Right lung (tissue), 5 donors: ENCODE data around the gene ZRSR2. TPM values are rescaled to one million over a fixed set of nuclear protein-coding genes. Genes with fewer than 3 reads are reported as not detected.
"Not testable (repeated sequence)": the region's sequence is repeated elsewhere in the genome, so short reads cannot be mapped to it uniquely, and the experiment has no call there.

Experiments used
- DNase-seq, 2 donors: peaks; one replicate each; pipeline ENCODE4 v3.0.0-alpha.2; 2013
- polyA plus RNA-seq, 5 donors: library from polyadenylated mRNA; unstranded; fragments of 120-200 nt; gene quantifications; one replicate each; pipeline versions ENCODE4 v1.2.1 to v1.2.3, GENCODE V29; 2013; ENCODE audit warnings: inconsistent platforms in 1 of 5, low replicate concordance in 1 of 5; ENCODE audit not compliant: insufficient read length in 5 of 5, insufficient read depth in 1 of 5

ZRSR2 gene
- polyA plus RNA-seq, 5 donors, result 19.1 to 25.7 (median 24.5) TPM

DNA sequence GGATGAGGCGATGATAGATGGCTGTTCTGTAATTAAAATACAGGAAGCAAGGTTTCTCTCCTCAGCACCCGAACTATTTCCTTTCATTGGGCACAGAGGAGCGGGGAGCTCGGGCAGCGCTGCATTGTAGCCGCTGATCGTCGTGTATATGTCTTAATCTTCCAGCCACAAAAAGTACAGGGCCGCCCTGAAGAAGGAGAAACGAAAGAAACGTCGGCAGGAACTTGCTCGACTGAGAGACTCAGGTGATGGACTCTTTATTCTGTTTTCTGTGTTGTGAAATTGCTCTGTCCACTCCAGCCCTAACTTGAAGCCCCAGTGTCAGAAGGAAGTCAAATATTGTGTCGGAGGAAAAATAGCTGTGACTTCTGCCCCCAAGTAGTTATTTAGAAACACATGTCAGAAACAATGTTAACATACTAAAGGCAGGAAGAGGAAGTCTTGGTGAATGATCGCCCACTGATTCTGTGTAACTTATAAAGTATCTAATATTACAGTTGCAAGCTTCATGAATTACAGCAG, 546 bp downstream of the ZRSR2 start:
- peak in 1 of 2 donors; percentile 31 for DNase-seq

GRCh38 chrX:15797707-15798106, 7.4 kb downstream of the ZRSR2 start:
- DNase-seq, result no peak

DNA sequence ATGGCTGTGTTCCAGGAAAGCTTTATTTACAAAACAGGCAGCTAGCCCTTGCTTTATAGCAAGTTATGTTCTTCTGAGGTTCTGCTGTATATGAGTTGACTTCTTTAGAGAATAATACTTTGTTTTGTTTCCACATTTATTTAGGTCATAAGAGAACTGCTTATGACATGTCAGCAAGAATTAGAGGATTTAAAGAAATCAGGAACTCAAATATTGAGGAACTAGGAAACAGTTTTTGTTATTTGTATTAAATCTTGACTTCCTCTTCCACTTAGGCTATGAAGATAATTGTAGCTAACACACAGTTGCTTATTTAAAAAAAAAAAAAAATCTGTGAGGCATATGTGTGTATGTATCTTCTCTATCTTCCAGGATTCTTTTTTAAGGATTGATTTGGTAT, 14.3 kb downstream of the ZRSR2 start:
- no peak for DNase-seq

DNA sequence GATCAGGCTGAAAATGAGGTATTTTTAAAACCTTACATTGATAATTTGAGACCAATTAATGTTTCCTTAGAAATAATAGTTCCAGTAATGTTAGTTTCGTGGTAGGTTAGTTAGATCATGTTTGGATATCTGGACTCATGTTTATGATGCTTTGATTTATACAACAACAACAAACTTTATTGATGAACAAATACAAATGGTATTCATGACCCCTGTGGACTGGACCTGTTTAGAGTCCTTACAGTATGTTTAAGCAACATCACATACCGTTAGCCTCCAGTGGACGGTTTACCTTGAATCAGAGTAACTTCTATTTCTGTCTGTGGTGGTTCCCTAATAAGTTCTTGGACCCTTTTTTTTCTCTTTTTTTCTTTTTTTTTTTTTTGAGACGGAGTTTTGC, 18.0 kb downstream of the ZRSR2 start:
- no peak for DNase-seq

DNA sequence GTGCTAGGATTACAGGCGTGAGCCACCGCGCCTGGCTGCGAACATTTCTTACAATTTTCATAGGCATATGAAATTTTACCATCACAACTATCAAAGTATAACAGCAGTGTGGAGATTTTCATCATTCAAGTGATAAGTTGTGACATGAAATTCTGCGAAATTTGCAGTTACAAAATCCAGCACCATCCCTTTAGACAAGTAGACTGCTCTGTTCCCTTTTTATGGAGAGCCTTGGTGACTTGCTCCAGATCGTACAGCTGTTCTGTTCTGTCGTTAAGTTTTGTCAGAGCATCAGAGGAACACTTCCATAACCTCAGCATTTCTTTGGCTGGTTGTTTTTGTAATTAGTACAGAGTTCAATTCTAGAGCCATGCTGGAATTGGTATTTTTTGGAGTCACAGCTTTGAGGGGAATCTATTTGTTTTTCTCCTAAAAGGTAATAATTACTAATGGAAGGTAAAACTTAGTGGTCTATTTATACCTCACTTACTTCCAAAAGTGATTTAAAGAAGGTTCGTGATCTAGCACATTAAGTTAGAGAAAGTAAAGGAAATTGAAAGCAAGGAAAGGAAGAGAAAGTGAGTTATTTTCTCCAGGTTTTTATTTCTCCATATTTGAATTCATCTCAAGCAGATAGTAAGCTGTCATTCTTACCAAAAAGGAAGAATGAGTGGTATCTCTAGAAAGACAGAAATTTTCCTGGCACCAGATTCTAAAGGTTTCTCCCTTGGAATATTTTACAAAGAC, 22.1 kb downstream of the ZRSR2 start:
- DNase-seq, result no peak

- DNase-seq, result peak in 1 of 2 donors; percentile 39
Observed at GRCh38 chrX:15813416-15813815, 23.1 kb downstream of the ZRSR2 start.

DNA sequence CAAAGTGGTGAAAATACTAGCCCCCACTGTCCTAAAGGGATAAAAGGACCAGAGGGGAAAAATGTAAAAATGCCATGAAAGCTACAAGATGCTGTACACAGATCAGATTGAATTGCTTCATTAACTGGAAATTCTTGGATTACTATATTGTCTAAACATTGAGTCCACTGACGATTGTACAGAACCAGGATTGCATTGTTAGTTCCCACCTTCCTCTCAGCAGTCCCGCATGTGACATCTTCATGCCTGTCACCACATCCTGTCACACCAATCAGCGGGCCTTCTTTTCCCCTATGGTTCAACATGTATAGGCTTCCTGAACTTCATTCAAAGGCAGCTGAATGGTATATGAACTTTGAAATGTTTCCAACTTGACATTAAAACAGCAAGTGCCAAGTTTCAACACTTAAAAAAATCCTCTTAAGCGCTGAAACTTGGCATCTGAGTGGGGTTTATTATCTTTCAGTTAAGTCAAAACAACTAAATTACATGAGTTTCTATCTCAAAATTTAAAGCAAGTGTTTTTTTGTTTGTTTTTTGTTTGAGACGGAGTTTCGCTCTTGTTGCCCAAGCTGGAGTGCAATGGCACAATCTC, 24.6 kb downstream of the ZRSR2 start:
- DNase-seq, result no peak

DNA sequence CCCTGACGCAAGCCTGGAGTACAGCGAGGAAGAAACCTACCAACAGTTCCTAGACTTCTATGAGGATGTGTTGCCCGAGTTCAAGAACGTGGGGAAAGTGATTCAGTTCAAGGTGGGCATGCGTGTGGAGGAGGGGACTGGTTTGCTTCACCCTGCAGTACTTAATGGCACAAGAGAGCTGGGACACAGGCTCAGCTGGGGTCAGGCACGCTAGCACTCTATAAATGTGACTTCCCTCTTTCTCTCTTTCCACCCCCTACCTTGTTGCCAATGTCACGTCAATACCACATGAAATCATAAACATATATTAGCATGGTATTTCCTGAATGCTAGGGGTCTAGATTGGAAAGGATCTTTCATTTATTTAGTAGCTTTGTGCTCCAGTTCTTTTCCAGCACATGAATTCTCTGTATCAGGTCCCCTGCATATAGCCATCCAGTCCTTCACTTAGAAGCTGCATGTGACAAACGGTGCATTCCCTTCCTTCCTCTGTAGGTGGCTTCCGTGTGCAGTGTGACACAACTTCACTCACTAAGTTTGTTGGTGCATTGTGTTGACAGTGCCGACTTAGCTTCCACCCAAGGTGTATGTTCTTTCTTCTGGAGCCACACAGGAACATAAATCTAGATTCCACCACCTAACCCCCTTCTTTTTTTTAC, 25.6 kb downstream of the ZRSR2 start:
- DNase-seq, result no peak

DNA sequence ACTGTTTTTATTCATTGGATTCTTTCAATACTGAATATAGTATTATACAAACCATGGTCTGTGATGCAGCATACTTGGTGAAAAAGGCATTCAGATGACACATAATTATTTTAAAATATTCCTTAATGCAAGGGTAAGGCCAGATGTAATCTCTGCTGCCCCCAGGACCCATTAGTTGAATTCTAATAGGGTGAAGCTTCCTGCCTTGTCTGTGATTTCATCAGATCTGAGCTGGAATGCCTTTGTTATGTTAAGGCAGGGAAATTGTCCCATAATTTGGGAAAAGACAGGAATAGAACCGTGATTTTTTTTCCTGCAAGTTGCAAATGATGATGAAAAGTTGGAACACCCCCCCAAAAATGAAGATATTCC, 26.1 kb downstream of the ZRSR2 start:
- DNase-seq, result no peak

DNA sequence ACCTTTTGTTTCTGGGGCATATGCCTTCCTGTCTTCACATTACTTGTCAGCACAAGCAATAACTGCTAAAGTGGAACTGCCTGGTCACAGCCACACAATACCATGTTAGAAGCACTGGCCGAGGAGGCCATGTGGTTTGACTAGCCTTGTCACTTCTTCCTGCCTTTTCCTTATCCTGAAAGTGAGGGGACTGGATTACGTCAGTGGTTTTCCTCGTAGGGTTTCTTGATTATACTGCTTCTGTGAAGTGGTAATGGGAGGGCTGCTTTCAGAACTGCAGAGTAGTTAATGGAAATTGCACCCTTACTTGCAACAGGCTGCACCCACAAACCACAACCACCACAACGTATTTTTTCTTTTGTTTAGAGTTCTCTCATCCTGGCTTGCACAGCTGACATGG, 26.6 kb downstream of the ZRSR2 start:
- DNase-seq, result no peak

- DNase-seq, result no peak
Observed at GRCh38 chrX:15820106-15821073, 30.1 kb downstream of the ZRSR2 start.

- no peak for DNase-seq
Observed at GRCh38 chrX:15822922-15823321, 32.6 kb downstream of the ZRSR2 start.

GRCh38 chrX:15825936-15826335, 35.7 kb downstream of the ZRSR2 start:
- no peak for DNase-seq

DNA sequence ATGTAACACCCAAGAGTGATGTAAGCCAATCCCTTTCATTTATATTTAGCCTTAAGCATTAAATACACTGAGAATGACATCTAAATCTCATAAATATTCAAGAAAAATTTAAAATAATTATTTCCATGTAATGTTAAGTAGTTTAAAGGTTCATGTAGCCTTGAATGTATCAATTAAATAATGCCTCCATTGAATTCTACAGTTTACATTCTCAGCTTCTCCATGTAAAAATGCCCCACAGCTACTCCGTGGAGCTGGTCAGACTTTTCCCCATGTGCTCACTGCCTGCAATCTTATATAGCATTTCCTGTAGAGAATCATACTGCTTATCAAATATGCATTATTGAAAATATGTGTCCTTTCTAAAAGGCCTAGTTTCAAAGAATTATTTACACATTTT, 38.9 kb downstream of the ZRSR2 start:
- DNase-seq, result no peak

DNA sequence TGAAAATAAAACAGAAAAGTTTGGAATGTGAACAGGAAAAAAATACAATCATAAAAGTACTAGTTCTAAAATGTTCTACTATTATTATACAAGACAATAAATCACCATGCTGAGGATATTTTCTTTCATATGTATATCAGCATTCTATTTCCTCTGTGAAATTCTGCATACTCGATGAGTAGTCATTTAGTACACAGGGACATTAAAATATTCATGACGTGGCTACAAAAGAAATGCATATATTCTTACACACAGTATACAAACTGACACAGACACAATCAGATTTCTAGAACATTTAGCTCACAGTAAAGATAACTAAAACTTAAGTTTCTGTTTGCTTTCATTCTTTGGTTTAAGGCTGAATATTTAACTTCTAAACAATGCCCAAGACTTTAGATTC, 41.1 kb downstream of the ZRSR2 start:
- not testable (repeated sequence) for DNase-seq

DNA sequence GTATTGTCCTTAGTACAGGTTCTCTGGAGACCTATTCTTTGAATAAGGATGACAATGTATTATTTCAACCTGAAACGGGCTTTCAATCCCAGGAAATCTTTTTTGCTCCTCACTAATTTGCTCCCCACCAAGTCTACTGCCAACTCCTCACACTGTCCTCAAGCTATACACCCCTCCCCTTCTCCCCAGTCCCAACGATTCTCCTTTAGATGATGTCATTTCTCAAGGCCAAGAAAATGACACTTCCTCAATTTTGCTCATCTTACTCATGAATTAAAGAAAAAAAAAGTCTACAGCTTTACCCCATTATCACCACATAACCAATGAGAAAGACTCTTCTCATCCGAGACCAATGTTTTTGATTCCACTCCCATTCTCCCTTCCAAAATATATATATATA, 43.8 kb downstream of the ZRSR2 start:
- no peak for DNase-seq

DNA sequence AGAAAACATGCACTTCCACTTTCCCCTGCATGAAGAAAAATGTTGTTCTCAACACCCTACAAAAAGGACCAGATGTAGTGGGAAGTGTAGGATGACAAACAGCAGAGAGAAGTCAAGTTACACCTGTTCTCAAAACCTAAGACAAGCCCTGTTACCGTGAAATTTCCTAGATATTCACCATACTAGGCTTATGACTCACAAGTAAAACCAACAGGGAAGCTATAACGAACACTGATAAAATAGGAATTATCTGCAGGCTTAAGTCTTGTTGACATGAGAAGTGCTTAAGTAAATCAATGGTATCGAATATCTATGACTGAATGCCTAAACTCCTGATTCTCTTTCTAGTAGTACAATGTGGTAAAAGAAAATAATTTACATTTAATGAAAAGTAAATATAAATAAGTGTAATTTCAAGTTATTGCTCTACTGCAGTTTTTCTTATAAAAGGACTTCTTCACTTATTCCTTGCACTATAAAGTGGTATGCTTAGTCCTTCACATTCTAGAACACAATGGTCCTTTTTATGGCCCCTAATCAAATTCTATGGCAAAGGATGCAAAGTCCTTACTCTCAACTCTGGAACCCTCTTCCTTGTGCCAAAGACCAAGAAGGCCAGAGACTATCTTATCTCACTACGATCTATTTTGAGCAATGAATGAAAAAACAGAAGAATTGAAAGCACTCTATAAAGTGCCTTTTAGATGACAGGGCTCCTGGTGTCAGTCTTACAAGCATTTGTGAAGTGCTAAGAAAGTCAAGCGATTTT, 44.7 kb downstream of the ZRSR2 start:
- DNase-seq, result no peak

DNA sequence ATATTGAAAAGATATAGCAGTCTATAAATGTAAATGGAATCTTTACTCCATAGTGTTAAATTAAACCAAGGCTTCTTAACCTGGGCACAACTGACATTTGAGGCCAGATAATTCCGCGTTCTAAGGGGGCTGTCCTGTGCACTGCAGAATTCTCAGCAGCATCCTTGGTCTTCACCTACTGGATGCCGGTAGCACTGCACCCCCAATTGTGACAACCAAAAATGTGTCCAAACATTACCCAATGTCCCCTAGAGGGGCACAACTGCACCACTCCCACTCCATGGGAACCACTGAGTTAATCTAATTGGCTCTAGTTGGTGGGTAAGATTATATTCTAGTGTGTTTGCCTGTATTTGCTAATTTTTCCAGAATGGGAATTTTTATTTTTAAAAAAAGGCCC, 47.7 kb downstream of the ZRSR2 start:
- no peak for DNase-seq

DNA sequence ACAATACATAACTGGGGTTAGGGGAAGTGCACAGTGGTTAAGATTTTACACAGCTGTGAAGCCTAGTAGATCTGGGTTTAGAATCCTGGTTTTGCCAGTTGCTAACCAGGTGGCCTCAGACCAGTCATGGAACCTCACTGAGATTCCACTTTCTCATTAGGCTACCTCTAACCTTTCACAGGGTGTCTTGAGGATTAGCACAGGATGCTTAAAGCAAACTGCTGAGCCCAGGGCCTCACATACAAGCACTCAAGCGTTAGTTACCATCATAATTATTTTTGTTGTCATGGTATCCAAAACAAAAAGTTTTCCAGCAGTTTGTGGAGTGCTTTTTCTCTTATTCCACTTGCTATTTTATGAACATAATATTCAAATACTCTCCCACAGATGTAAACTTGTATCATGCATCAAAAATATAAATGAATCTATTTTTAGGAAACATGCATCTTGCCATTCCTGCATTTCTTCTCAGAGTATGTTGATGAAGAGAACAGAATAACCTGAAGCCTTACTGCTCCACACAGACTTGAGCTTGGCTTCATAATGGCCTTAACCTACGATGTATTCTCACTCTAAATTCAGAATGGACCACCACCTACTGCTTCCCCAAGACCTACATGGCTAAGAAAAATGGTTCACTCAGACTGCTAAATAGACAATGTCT, 51.7 kb downstream of the ZRSR2 start:
- DNase-seq, result no peak

DNA sequence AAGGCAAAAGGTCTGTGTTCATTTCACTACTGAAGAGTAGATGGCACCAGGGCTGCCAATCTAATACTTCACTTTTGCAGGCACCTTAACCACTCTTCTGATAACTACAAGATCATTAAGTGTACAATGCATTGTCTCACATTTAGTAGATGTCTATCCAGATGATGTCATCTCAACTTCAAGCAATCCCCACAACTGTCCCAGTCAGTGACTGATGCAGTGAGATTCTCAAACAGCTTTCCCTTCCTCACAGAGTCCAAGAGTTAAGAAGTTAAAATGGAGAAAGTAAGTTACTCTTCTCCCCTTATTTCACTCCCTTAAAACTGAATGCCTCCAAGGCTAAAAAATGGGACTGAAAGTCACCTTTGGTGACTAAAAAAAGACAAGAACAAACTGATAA, 53.7 kb downstream of the ZRSR2 start:
- DNase-seq, result no peak

GRCh38 chrX:15848576-15848975, 58.3 kb downstream of the ZRSR2 start:
- no peak for DNase-seq
